NCI-H345 (cell line): Measurements from ENCODE around the gene NEK3.
"Not testable (repeated sequence)": the region's sequence is repeated elsewhere in the genome, so short reads cannot be mapped to it uniquely, and the experiment has no call there.

ENCODE experiments used
- DNase-seq: peaks from one replicate; lab custom pipeline; 2025; lab: John Stamatoyannopoulos, UW

Gene NEK3, protein sequence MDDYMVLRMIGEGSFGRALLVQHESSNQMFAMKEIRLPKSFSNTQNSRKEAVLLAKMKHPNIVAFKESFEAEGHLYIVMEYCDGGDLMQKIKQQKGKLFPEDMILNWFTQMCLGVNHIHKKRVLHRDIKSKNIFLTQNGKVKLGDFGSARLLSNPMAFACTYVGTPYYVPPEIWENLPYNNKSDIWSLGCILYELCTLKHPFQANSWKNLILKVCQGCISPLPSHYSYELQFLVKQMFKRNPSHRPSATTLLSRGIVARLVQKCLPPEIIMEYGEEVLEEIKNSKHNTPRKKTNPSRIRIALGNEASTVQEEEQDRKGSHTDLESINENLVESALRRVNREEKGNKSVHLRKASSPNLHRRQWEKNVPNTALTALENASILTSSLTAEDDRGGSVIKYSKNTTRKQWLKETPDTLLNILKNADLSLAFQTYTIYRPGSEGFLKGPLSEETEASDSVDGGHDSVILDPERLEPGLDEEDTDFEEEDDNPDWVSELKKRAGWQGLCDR

GRCh38 chr13:52159159-52159982, at the start of gene NEK3:
Gene NEK3, minus strand, starts transcription at chr13:52159597. Its CDS starts 3,406 bp downstream, at chr13:52156191.
- DNase-seq = peak; percentile 50

DNA sequence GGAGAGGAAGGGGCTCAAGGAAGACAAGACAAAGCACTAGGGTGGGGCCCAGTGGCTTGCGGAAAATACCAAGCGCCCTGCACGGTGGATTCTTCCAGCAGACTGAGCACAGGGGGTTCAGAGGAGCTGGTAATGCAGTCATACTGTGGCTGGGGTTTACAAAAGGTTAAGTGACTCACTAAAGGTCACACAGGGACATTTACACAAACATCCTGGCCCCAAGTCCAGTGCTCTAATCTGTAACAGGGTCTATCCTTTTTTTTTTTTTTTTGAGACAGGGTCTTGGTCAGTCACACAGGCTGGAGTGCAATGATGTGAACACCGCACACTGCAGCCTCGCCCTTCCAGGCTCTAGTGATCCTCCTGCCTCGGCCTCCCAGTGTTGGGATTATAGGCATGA, 49.0 kb upstream of the NEK3 start:
- DNase-seq = not testable (repeated sequence)

- DNase-seq = not testable (repeated sequence)
Measured at GRCh38 chr13:52207896-52208295, 48.5 kb upstream of the NEK3 start.

- not testable (repeated sequence) for DNase-seq
Measured at GRCh38 chr13:52207337-52207736, 47.9 kb upstream of the NEK3 start.

GRCh38 chr13:52204546-52204945, 45.1 kb upstream of the NEK3 start:
- not testable (repeated sequence) for DNase-seq

DNA sequence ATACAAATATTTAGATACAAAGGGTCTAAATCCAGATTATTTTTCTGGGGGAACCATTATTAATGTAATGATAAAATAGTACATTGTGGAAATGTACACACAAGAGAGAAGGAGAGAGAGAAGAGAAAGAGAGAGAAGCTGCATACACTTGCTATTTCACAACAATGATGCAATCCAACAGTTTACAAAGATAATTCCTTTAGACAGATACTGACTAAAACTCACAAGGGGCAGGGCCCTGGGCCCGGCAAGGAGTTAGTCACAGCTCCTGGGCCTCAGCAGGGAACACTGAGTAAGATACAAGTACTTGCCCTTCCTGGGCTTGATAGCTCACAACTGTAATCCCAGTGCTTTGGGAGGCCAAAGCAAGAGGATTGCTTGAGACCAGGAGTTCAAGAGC, 44.5 kb upstream of the NEK3 start:
- not testable (repeated sequence) for DNase-seq

- not testable (repeated sequence) for DNase-seq
Measured at GRCh38 chr13:52202506-52202905, 43.1 kb upstream of the NEK3 start.

DNA sequence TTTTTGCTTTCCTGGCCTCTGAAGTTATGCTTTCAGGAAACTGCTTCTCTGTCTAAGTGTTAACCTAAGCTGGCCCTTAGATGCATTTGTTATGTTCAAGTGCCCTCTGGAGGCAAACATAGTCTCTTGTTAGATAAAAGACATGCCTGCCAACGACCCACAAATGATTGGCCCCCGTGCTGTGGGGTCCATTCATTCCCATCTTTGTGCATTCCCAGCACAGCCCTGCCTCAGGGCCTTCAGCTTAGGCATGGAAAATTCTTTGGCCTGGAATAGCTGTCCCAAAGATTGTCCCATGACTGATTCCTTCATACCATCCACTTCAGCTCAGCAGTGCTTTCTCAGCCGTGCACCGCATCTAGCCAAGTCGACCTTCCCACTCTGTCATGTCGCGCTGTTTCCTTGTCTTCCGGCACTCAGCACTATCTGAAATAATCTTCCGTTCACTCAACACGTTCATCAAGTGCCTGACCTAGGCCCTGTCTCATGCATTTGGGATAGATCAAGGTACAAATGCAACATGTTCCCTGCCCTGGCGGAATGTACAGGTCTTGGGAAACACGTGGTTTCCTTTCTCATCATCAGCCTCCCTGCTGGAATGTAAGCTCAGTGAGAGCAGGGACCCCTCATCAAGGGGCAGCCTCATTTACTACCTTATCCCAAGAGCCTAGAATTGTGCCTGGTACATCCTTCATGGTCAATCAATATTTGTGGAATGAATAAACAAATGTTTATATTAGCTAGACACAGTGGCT, 42.2 kb upstream of the NEK3 start:
- DNase-seq = peak; percentile 5

DNA sequence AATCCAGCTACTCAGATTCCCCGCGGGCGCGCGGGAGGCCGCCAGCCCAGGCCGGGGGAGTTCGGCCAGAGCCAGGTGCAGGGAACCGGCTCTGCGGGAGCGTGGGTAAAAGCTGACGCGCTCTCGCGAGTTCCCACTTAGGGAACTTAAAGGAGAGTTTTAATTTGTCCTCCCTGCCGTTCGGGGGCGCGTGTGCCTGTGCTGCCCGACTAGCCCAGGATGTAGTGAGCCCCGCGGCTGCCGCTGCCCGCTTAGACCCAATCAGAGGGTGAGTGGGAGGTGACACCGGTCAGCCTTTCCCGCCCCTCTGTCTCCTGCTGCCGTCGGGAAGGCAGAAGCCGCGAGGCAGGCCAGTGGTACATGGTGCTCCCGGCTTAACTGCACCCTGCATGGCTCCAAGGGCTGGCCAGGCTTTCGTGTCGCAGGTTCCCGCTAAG, 36.0 kb upstream of the NEK3 start:
- peak; percentile 36 for DNase-seq

DNA sequence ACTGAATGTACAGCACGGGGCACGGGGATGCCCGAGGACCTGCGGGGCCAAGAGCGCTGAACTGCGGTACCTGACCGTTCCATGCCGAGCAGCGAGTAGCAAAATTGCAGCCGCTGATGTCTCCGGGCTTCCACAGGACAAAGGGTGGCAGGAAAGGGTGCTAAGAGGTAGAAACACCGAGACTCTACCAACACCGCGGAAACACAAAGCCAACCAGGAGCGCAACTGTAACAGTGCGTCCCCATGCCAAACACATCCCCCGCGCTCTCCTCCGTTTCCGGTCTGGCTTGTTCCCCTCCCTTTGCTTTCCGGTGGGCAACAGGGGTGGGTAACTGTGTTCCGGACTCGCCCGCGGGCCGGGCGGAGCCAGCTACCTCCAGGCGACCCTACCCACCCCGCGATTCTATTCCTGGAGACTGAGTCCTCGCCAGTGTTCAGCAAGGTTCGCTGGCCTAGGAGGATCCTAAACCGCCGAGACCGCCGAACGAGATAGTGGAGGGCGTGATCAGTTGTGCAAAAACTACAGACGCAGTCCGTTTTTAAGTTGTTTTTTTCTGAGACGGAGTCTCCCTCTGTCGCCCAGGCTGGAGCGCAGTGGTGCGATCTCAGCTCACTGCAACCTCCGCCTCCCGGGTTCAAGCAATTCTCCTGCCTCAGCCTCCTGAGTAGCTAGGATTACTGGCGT, 34.9 kb upstream of the NEK3 start:
- peak; percentile 76 for DNase-seq

DNA sequence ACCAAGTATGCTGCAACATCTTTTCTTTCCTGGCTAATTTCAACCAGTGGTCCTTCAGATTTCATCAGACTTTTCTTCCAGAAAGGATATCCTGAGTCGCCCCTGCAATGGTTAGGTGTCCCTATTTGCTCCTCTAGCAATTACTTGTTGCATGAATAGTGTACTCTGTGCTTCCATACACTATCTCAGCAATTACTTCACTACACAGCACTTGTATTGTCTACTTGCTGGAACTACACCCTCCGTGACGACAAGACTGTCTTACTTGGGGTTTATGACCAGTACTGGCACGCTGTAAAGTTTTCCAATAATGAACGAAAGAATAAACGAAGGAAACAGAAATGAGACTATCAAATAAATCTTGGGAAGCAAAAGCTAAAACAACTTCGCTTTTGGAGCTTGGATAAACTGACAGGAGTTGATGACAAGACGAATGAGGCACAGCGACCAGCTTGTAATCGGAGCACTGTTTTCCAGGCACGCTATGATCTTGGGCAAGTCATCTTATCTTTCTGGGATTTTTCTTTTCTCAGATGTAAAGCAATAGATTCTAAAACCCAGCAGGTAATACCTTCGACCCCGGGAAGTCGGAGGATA, 34.3 kb upstream of the NEK3 start:
- DNase-seq = not testable (repeated sequence)

- not testable (repeated sequence) for DNase-seq
Measured at GRCh38 chr13:52187424-52188187, 28.2 kb upstream of the NEK3 start.

GRCh38 chr13:52187029-52187423, 27.6 kb upstream of the NEK3 start:
- no peak for DNase-seq

DNA sequence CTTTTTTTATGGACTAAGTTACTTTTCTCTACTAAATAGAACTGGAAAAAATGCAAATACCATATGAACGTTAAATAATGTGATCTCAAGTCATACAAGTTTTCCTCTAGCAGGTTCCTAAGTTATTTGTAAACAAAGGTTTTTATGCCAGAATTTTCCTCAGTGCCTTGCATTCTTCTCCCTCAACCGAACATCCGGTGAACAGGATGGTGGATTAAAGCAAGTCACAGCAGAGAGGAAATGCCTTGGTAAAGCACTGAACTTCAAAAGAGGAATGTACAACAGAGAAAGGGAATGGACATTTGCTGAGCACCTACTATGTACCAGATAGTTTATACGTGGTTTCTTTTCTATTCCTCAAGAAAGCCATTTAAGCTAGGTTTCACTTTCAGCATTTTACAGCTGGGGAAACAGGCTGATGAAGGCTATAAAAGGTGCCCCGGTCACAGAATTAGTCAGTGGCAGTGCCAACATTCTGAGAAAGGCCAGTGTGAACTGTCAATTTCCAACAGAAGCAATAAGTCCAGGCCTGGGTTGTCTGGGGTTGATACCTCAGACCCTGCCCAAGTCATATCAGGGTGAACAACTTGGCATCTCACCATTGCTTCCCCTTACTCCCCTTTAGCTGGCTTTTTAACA, 22.0 kb upstream of the NEK3 start:
- not testable (repeated sequence) for DNase-seq

DNA sequence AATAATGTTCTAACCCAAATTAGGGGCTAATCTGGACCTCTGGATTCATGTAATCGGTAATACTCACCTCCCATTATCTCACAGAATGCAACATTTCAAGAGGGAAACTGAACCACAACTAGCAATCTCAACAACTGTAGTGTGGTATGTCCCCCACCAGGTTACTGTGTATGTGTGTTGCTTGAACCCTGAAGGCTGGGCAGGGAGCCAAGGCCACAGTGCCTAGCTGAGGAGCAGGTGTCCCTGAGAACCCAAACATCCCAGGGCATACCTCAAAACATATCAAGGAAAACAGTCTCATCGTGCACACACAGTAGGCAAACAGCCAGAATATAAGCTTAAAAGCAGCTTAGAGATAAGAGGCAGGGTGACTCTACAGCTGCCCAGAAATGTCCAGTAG, 20.5 kb upstream of the NEK3 start:
- no peak for DNase-seq

GRCh38 chr13:52177276-52177675, 17.9 kb upstream of the NEK3 start:
- no peak for DNase-seq

- DNase-seq = not testable (repeated sequence)
Measured at GRCh38 chr13:52173970-52174369, 14.6 kb upstream of the NEK3 start.

- DNase-seq = no peak
Measured at GRCh38 chr13:52173373-52173772, 14.0 kb upstream of the NEK3 start.

DNA sequence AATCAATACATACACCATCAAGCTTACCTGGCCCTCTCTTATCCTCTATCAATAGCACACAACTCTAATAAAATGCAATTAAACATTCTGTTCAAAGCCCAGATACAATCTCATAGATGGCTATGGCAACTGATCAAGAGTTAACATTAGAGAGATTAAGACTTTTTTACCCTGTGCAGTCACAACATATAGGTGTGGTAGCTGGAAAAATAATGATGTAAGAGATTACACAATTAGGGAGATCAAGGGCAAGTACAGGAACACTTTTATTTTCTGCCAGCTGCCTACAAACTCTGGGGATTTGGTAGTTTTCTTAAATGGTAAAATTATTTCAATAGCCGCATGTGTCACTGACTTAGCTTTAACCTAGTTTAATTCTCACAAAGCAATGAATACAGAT, 12.3 kb upstream of the NEK3 start:
- not testable (repeated sequence) for DNase-seq
